ENCODE measurements around the gene HNRNPDL.

DNA sequence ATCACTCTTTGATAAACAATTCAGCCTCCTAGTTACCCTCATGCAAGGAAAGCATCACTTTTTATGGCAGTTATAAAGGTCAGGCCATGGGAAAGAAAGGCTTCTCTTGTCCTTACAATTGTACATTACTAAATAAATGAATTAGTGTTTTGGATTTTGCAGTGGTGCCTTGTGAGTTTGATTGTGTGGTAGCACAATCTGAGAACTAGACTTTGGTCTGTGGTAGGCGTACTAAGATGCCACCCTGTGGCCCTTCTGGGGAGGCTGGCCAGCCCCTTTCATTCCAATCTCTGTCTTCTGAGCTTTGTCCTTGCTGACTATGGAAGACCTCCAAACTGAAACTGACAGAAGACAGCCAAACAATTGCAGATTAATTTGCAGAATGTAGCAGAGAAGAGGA lies 41.9 kb downstream of the HNRNPDL start:
- TF ChIP-seq ZNF644 (CRISPR knock-in tag; IDR thresholded peaks at IDR 0.05; ENCODE audit: low read depth) = no peak
- no peak for TF ChIP-seq MTF1 (CRISPR knock-in tag; IDR thresholded peaks at IDR 0.05)
- no peak for TF ChIP-seq POLR2AphosphoS5 (IDR thresholded peaks at IDR 0.05; ENCODE audit: low read depth, low read length)
